ENCODE results near the gene FOXO1. TPM values are rescaled to one million over a fixed set of nuclear protein-coding genes. Genes with fewer than 3 reads are reported as not detected.

FOXO1 gene
- total and polyA plus RNA-seq, 9 of the 15 experiments (the other 6 are each of a cell fraction or from before 2014, with no cell fraction given), result 0.04 to 0.73 (median 0.20) TPM

DNA sequence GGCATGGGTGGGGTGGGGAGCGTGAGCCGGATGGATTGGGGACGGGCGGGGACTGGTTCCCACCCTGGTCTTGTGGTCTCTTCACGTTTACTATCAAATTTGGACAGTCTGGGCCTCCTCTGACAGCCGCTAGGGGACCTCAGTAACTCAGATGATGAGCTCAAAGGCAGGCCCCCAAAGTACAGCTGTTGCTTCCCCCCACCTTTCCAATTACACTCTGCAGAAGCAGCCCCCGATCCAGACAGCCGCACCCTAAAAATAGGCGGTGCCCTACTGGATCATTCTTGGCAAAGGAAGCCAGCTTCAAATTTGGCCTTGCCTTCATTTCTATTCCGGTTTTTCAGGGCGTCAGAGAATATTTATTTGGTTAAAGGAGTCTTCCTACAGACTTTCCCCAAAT is 1.9 kb upstream of the FOXO1 start (continued):
- TF ChIP-seq EP300 (IDR thresholded peaks at IDR 0.05; ENCODE audit: low read length), result no peak
- TF ChIP-seq ZNF76 (CRISPR knock-in tag; IDR thresholded peaks at IDR 0.05; ENCODE audit: borderline replicate concordance), result no peak
- TF ChIP-seq ETV6 (IDR thresholded peaks at IDR 0.05; ENCODE audit: borderline replicate concordance in 1 of 2, low read depth in 2 of 2, low read length in 1 of 2), result no peak
- no peak for TF ChIP-seq ETV6 (CRISPR knock-in tag; IDR thresholded peaks at IDR 0.05; ENCODE audit: borderline replicate concordance)

DNA sequence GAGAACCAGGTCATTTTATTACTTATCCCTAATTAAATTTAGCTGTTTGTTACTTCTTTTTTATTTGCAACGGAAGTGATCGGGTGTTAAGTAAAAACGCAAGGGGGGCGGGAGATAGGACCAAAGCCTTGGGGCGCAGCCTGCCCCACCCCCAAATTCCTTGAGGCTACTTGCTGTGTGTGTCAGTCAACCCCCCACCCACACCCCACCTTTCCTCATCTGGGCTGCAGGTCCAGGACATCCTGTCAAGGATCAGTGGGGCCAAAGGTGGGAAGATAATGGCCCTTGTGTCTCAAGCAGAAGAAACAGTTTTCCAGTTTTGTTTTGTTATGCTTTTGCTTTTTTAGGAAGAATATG is 1.2 kb upstream of the FOXO1 start:
- Histone ChIP-seq H3K4me2 (ENCODE audit: insufficient read depth, low read length) (peak overlapping the region; percentile 60; the same call in 1 of the 2 replicates), H3K9me3 (replicated peaks; ENCODE audit: control insufficient read depth, insufficient read depth, low read depth, low read length) (no peaks in the 10 kb centered on the region), H4K20me1 (replicated peaks; ENCODE audit: control insufficient read depth, insufficient read depth, low read length) (no peaks in the 10 kb centered on the region), H3K27me3 (ENCODE audit: control insufficient read depth in 2 of 2, insufficient read depth in 2 of 2, low read length in 2 of 2) (peaks cover 0 to 12% of the 10 kb centered on the region in 2 experiments; a peak in 3 of 5 replicates), H3K79me2 (ENCODE audit: control insufficient read depth, insufficient read depth, low read length) (no peaks in the 10 kb centered on the region), H3K4me1 (replicated peaks in 1 of 2; ENCODE audit: control insufficient read depth in 2 of 2, insufficient read depth in 2 of 2, low read length in 2 of 2) (peaks cover 13 to 36% of the 10 kb centered on the region in 2 experiments; a peak in 4 of 5 replicates), H3K27ac (ENCODE audit: extremely low read depth, low read depth, low read length) (no peak overlapping the region), H3K9me1 (ENCODE audit: control insufficient read depth, insufficient read depth, low read length) (no peaks in the 10 kb centered on the region), H3K4me3 (peak overlapping the region; percentile 49; the same call in 1 of the 2 replicates), H2AFZ (ENCODE audit: low read depth, low read length) (0 out of 2 replicates have a peak overlapping the region, but pooled peaks have one; percentile 83), H3K36me3 (ENCODE audit: control insufficient read depth, insufficient read depth, low read length) (no peaks in the 10 kb centered on the region), H3K9ac (ENCODE audit: insufficient read depth in 1 of 2, low read depth in 2 of 2, low read length in 2 of 2) (peak overlapping the region in 1 of 2 experiments; percentile 86; a peak in 2 of 4 replicates)
- TF ChIP-seq PHF21A (IDR thresholded peaks at IDR 0.05; ENCODE audit: borderline replicate concordance, low read depth), result no peak
- no peak for TF ChIP-seq ZNF830 (CRISPR knock-in tag; IDR thresholded peaks at IDR 0.05)
- TF ChIP-seq ZNF239 (CRISPR knock-in tag; IDR thresholded peaks at IDR 0.05), result no peak
- TF ChIP-seq SAP30 (IDR thresholded peaks at IDR 0.05; ENCODE audit: borderline replicate concordance, insufficient read depth, low read depth, low read length, poor library complexity, severe bottlenecking), result no peak
- no peak for TF ChIP-seq GTF2A2 (tag; IDR thresholded peaks at IDR 0.05)
- no peak for TF ChIP-seq U2AF2 (optimal IDR thresholded peaks at IDR 0.05; ENCODE audit: low read depth, low read length)
- no peak for TF ChIP-seq XRCC4 (IDR thresholded peaks at IDR 0.05; ENCODE audit: extremely low read depth, insufficient read depth, insufficient read length)
- TF ChIP-seq ZNF75A (CRISPR knock-in tag; IDR thresholded peaks at IDR 0.05), result no peak
- TF ChIP-seq, protein P1, sequence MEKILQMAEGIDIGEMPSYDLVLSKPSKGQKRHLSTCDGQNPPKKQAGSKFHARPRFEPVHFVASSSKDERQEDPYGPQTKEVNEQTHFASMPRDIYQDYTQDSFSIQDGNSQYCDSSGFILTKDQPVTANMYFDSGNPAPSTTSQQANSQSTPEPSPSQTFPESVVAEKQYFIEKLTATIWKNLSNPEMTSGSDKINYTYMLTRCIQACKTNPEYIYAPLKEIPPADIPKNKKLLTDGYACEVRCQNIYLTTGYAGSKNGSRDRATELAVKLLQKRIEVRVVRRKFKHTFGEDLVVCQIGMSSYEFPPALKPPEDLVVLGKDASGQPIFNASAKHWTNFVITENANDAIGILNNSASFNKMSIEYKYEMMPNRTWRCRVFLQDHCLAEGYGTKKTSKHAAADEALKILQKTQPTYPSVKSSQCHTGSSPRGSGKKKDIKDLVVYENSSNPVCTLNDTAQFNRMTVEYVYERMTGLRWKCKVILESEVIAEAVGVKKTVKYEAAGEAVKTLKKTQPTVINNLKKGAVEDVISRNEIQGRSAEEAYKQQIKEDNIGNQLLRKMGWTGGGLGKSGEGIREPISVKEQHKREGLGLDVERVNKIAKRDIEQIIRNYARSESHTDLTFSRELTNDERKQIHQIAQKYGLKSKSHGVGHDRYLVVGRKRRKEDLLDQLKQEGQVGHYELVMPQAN (IDR thresholded peaks at IDR 0.05; ENCODE audit: borderline replicate concordance), result no peak
- TF ChIP-seq ZKSCAN1 (IDR thresholded peaks at IDR 0.05; ENCODE audit: low read depth, low read length), result no peak
- no peak for TF ChIP-seq POLR3A (IDR thresholded peaks at IDR 0.05; ENCODE audit: borderline replicate concordance, extremely low read depth, insufficient read depth, insufficient read length)
- TF ChIP-seq RBFOX2 (IDR thresholded peaks at IDR 0.05; ENCODE audit: low read depth, low read length), result no peak
- no peak for FAIRE-seq
- no TSS peak for BruUV-seq (replicated peaks)
- 46% methylated on average over 3 of the region's 5 CpGs for WGBS (ENCODE audit: insufficient coverage, low coverage, missing lambda C conversion rate)
- CTCF ChIA-PET (ENCODE audit: low intra/inter-chr PET ratio), result no interaction called here
- DNase-seq (ENCODE audit: extremely low read depth in 1 of 4, low spot score in 3 of 4), result peak in 1 of 4 experiments; percentile 6
- ATAC-seq, result no peak
- in situ Hi-C loops (cut with MboI), result no loop called here
- intact Hi-C loops (cut with micrococcal nuclease), result loop anchor here (5.0 kb wide), 1 partner anchor 110 kb away; no protein-coding TSS in a partner anchor
- POLR2A ChIA-PET, result interaction anchor here (0.7 kb wide), 1 partner anchor 879 kb away, joined by 3 read pairs; no protein-coding TSS in a partner anchor
